IMR-90 (cell line): ENCODE results near the gene SPNS1. TPM values are rescaled to one million over a fixed set of nuclear protein-coding genes. Genes with fewer than 3 reads are reported as not detected.

ENCODE experiments used
- ATAC-seq: fragments of 200-7000 bp; cut with Tn5 transposase; 2 replicates; pipeline ENCODE4 v1.9.1; 2020; ENCODE audit warnings: low read depth, mild to moderate bottlenecking, moderate library complexity
- BruUV-seq: library from RNA; stranded (reverse); fragments of 400-500 nt; replicated peaks from 2 replicates; lab custom pipeline; 2021; lab: Mats Ljungman, UMichigan
- CTCF ChIA-PET: fragments of 300-600 bp; formaldehyde crosslinking; extraction: SDS; loops from one replicate; lab custom pipeline; 2021; ENCODE audit warnings: antibody characterized with exemption; lab: Yijun Ruan, JAX
- POLR2A ChIA-PET: fragments of 300-600 bp; sonication (Branson Sonifier 250); formaldehyde crosslinking; loops from one replicate; lab custom pipeline; 2022; ENCODE audit warnings: antibody characterized with exemption; ENCODE audit not compliant: unreplicated experiment; lab: Charles Lee
- DNase-seq: peaks from one replicate; pipeline ENCODE4 v3.0.0; 2013
- H2AFZ ChIP-seq: replicated peaks from 2 replicates; pipeline ENCODE3; 2013; ENCODE audit warnings: low read length, mild to moderate bottlenecking; ENCODE audit not compliant: poor library complexity
- H2AK5ac ChIP-seq: 2 replicates; pipeline ENCODE4 v1.6.1; 2013; ENCODE audit warnings: low read depth, low read length, inconsistent platforms
- H2AK9ac ChIP-seq: replicated peaks from 2 replicates; pipeline ENCODE3; 2013; ENCODE audit warnings: mild to moderate bottlenecking, low read depth, low read length, moderate library complexity; ENCODE audit not compliant: poor library complexity
- H2BK120ac ChIP-seq: 2 replicates; pipeline ENCODE4 v1.6.1; 2013; ENCODE audit warnings: low read depth, low read length, inconsistent platforms
- H2BK15ac ChIP-seq: 3 replicates; pipeline ENCODE4 v1.6.1; 2013; ENCODE audit warnings: low read depth, low read length, inconsistent platforms
- H2BK20ac ChIP-seq: 2 replicates; pipeline ENCODE4 v1.6.1; 2013; ENCODE audit warnings: low read depth, mild to moderate bottlenecking, inconsistent platforms, low read length, moderate library complexity
- H2BK5ac ChIP-seq: 2 replicates; pipeline ENCODE4 v1.6.1; 2013; ENCODE audit warnings: mild to moderate bottlenecking, low read depth, low read length, inconsistent platforms; ENCODE audit not compliant: poor library complexity, severe bottlenecking
- H3K14ac ChIP-seq: replicated peaks from 2 replicates; pipeline ENCODE4 v1.6.1; 2013; ENCODE audit warnings: low read depth, low read length, inconsistent platforms
- H3K18ac ChIP-seq: 2 replicates; pipeline ENCODE4 v1.6.1; 2013; ENCODE audit warnings: low read depth, low read length, control low read depth
- H3K23ac ChIP-seq: 2 replicates; pipeline ENCODE4 v1.6.1; 2013; ENCODE audit warnings: low read depth, low read length, inconsistent platforms
- H3K27ac ChIP-seq: 2 replicates; pipeline ENCODE4 v1.5.1; 2013; ENCODE audit warnings: mild to moderate bottlenecking, control low read depth, low read length; ENCODE audit not compliant: insufficient read depth
- H3K27me3 ChIP-seq: 2 replicates; pipeline ENCODE4 v1.6.1; 2013; ENCODE audit warnings: low read length; ENCODE audit not compliant: control insufficient read depth, insufficient read depth
- H3K36me3 ChIP-seq: 2 replicates; pipeline ENCODE4 v1.6.1; 2013; ENCODE audit warnings: low read length, mixed read lengths; ENCODE audit not compliant: control insufficient read depth, insufficient read depth
- H3K4ac ChIP-seq: 2 replicates; pipeline ENCODE4 v1.6.1; 2013; ENCODE audit warnings: low read depth, low read length, inconsistent platforms
- H3K4me1 ChIP-seq: 2 replicates; pipeline ENCODE4 v1.6.1; 2013; ENCODE audit warnings: low read length, mixed read lengths; ENCODE audit not compliant: control insufficient read depth, insufficient read depth
- H3K4me2 ChIP-seq: 2 replicates; pipeline ENCODE4 v1.6.1; 2013; ENCODE audit warnings: low read depth, mild to moderate bottlenecking, control low read depth, low read length, moderate library complexity
- H3K4me3 ChIP-seq: 2 replicates; pipeline ENCODE4 v1.5.1; 2013; ENCODE audit warnings: low read depth, mild to moderate bottlenecking, control low read depth, low read length, moderate library complexity; ENCODE audit not compliant: insufficient read depth
- H3K56ac ChIP-seq: 2 replicates; pipeline ENCODE4 v1.6.1; 2013; ENCODE audit warnings: low read length, inconsistent platforms; ENCODE audit not compliant: insufficient read depth; ENCODE audit errors: extremely low read depth
- H3K79me1 ChIP-seq, 2 experiments: 2 replicates each; pipeline ENCODE4 v1.6.1; 2013; ENCODE audit warnings: low read length in 2 of 2, inconsistent platforms in 1 of 2, low read depth in 1 of 2
- H3K9ac ChIP-seq: 2 replicates; pipeline ENCODE4 v1.6.1; 2013; ENCODE audit warnings: low read depth, low read length, control low read depth
- H3K9me1 ChIP-seq: 2 replicates; pipeline ENCODE4 v1.6.1; 2013; ENCODE audit warnings: low read length, inconsistent platforms; ENCODE audit not compliant: insufficient read depth
- H3K9me3 ChIP-seq: 2 replicates; pipeline ENCODE4 v1.6.1; 2013; ENCODE audit warnings: low read length; ENCODE audit not compliant: control insufficient read depth, insufficient read depth
- H4K20me1 ChIP-seq: 2 replicates; pipeline ENCODE4 v1.6.1; 2013; ENCODE audit warnings: low read length, inconsistent platforms; ENCODE audit not compliant: insufficient read depth
- H4K5ac ChIP-seq: 2 replicates; pipeline ENCODE4 v1.6.1; 2013; ENCODE audit warnings: mild to moderate bottlenecking, low read depth, low read length, control low read depth
- H4K8ac ChIP-seq, 2 experiments: 2 replicates each; pipeline ENCODE4 v1.6.1; 2013; ENCODE audit warnings: low read depth in 2 of 2, low read length in 2 of 2, control low read depth in 1 of 2, inconsistent platforms in 1 of 2
- H4K91ac ChIP-seq: 2 replicates; pipeline ENCODE4 v1.6.1; 2013; ENCODE audit warnings: low read depth, low read length, inconsistent platforms; ENCODE audit not compliant: insufficient read depth
- BHLHE40 ChIP-seq: fragments of 150-350 bp; IDR thresholded peaks from 2 replicates; pipeline ENCODE4 v1.6.1; 2016; ENCODE audit warnings: mild to moderate bottlenecking, low read depth, low read length
- CEBPB ChIP-seq: IDR thresholded peaks from 2 replicates; pipeline ENCODE4 v1.6.1; 2012; ENCODE audit warnings: low read depth, low read length, improper control_type of control experiment
- CHD1 ChIP-seq: IDR thresholded peaks from 2 replicates; pipeline ENCODE4 v1.6.1; 2012; ENCODE audit warnings: low read depth, low read length, improper control_type of control experiment
- FOS ChIP-seq: fragments of 150-350 bp; IDR thresholded peaks from 2 replicates; pipeline ENCODE4 v1.6.1; 2016; ENCODE audit warnings: low read depth, low read length
- RAD21 ChIP-seq: IDR thresholded peaks from 2 replicates; pipeline ENCODE4 v1.6.1; 2012; ENCODE audit warnings: low read length, improper control_type of control experiment
- RCOR1 ChIP-seq: IDR thresholded peaks from 2 replicates; pipeline ENCODE4 v1.6.1; 2012; ENCODE audit warnings: mild to moderate bottlenecking, low read length, improper control_type of control experiment; ENCODE audit not compliant: insufficient replicate concordance
- SMC3 ChIP-seq: fragments of 150-350 bp; IDR thresholded peaks from 2 replicates; pipeline ENCODE4 v1.6.1; 2016; ENCODE audit warnings: low read depth, mild to moderate bottlenecking, antibody characterized with exemption, low read length, moderate library complexity
- USF2 ChIP-seq: fragments of 150-350 bp; IDR thresholded peaks from 2 replicates; pipeline ENCODE4 v1.6.1; 2017; ENCODE audit warnings: mild to moderate bottlenecking, antibody characterized with exemption, low read length, low read depth
- WGBS, 2 experiments: methylation state at CpG; one replicate each; pipeline versions ENCODE4 v1.1.5 to v1.1.7; 2013; ENCODE audit warnings: missing lambda C conversion rate in 2 of 2; ENCODE audit not compliant: insufficient read length in 1 of 2; ENCODE audit errors: extremely low coverage in 2 of 2; 5-methylcytosine and 5-hydroxymethylcytosine counted together
- dilution Hi-C: fragments of 300-500 bp; cut with HindIII; formaldehyde crosslinking; loops from one replicate; pipeline ENCODE4 v1.14.3; 2018; ENCODE audit warnings: low sequenced_read_pairs; ENCODE audit not compliant: unreplicated experiment
- in situ Hi-C: fragments of 300-500 bp; cut with MboI; formaldehyde crosslinking; loops from 3 replicates; pipeline ENCODE4 v1.14.3; 2019; ENCODE audit warnings: low sequenced_read_pairs, inconsistent platforms, mixed read lengths
- intact Hi-C: fragments of 100-400 bp; cut with micrococcal nuclease; formaldehyde crosslinking; loops from 2 replicates; pipeline ENCODE4 v1.10.0; 2022
- polyA plus RNA-seq, 3 experiments: library from polyadenylated mRNA; depleted of rRNA; stranded (reverse); fragments of >200 nt; gene quantifications; 2 replicates each; pipeline ENCODE4 v1.2.3, GENCODE V29; 2012; ENCODE audit warnings: low replicate concordance in 1 of 3
- total RNA-seq: library from RNA; depleted of rRNA; stranded (reverse); fragments of >200 nt; gene quantifications from 2 replicates; pipeline ENCODE4 v1.2.3, GENCODE V29; 2012
- TF ChIP-seq, protein P1 (sequence below): conservative IDR thresholded peaks from 2 replicates; pipeline ENCODE4 v1.5.1; 2012; ENCODE audit warnings: mild to moderate bottlenecking, low read depth, low read length, improper control_type of control experiment

Gene SPNS1
- total and polyA plus RNA-seq, 2 of the 4 experiments (the other 2 are of a cell fraction) = 4.7 to 37.3 TPM

GRCh38 chr16:28974007-28974436 lies 556 bp upstream of the SPNS1 start:
- Histone ChIP-seq H2BK15ac (0 out of 3 replicates have a peak overlapping the region, but pooled peaks have one; percentile 8), H3K9me1 (peaks cover 7% of the 10 kb centered on the region), H2BK20ac (no peak overlapping the region), H2BK120ac (peak overlapping the region; percentile 11), H2AK5ac (peak overlapping the region; percentile 87), H3K4me1 (no peaks in the 10 kb centered on the region), H3K9ac (peak overlapping the region; percentile 61), H3K14ac (peak overlapping the region; percentile 77), H4K5ac (peak overlapping the region; percentile 51), H3K79me1 (peaks cover 17 to 41% of the 10 kb centered on the region in 2 experiments), H3K18ac (peak overlapping the region; percentile 30; the same call in 1 of the 2 replicates), H4K8ac (peak overlapping the region; percentile 88 to 97), H3K4me2 (peak overlapping the region; percentile 94), H3K4me3 (peak overlapping the region; percentile 75), H2BK5ac (peak overlapping the region; percentile 18), H3K4ac (peak overlapping the region; percentile 79), H3K9me3 (no peaks in the 10 kb centered on the region), H2AK9ac (peak overlapping the region; percentile 84), H3K56ac (peak overlapping the region; percentile 77), H2AFZ (peak overlapping the region; percentile 100), H3K27me3 (no peaks in the 10 kb centered on the region), H3K36me3 (peaks cover 9% of the 10 kb centered on the region), H3K27ac (peak overlapping the region; percentile 60), H4K91ac (peak overlapping the region; percentile 65), H3K23ac (peak overlapping the region; percentile 55; the same call in 1 of the 2 replicates), H4K20me1 (0 out of 2 replicates have a peak, but pooled peaks cover 3% of the 10 kb centered on the region)
- no CpG with 5 or more reads among the region's 17 CpGs for WGBS, 2 experiments
- dilution Hi-C loops (no loop called here), intact Hi-C loops (loop anchor here (5.0 to 10.0 kb wide), 3 partner anchors 98 to 751 kb away; no protein-coding TSS in a partner anchor), in situ Hi-C loops (loop anchor here (25.0 kb wide), 1 partner anchor 288 kb away; no protein-coding TSS in a partner anchor)
- no peak for TF ChIP-seq BHLHE40
- no peak for TF ChIP-seq RCOR1
- TF ChIP-seq, protein P1, sequence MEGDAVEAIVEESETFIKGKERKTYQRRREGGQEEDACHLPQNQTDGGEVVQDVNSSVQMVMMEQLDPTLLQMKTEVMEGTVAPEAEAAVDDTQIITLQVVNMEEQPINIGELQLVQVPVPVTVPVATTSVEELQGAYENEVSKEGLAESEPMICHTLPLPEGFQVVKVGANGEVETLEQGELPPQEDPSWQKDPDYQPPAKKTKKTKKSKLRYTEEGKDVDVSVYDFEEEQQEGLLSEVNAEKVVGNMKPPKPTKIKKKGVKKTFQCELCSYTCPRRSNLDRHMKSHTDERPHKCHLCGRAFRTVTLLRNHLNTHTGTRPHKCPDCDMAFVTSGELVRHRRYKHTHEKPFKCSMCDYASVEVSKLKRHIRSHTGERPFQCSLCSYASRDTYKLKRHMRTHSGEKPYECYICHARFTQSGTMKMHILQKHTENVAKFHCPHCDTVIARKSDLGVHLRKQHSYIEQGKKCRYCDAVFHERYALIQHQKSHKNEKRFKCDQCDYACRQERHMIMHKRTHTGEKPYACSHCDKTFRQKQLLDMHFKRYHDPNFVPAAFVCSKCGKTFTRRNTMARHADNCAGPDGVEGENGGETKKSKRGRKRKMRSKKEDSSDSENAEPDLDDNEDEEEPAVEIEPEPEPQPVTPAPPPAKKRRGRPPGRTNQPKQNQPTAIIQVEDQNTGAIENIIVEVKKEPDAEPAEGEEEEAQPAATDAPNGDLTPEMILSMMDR = peak; percentile 77
- no peak for TF ChIP-seq CEBPB
- TF ChIP-seq SMC3 = peak; percentile 83
- TF ChIP-seq USF2 = no peak
- peak; percentile 74 for TF ChIP-seq RAD21
- peak; percentile 71; the same call in 1 of the 2 replicates for TF ChIP-seq CHD1
- no peak for TF ChIP-seq FOS
- DNase-seq (peak; percentile 65), ATAC-seq (peak; percentile 77)
- ChIA-PET POLR2A (no interaction called here), CTCF (interaction anchor here (0.8 kb wide), 1 partner anchor 39 kb away, joined by 3 read pairs; no protein-coding TSS in a partner anchor)
- no TSS peak for BruUV-seq
